IPS-NIHi7 (cell line): ENCODE results near the gene FRS2.

Experiments used
- DNase-seq: peaks from one replicate; pipeline ENCODE4 v3.0.0; 2012; ENCODE audit warnings: mixed read lengths; ENCODE audit errors: extremely low spot score

The FRS2 gene

GRCh38 chr12:69527506-69528272 lies 57.5 kb downstream of the FRS2 start:
- DNase-seq: no peak

- no peak for DNase-seq
Observed at GRCh38 chr12:69529021-69529420, 58.8 kb downstream of the FRS2 start.

- no peak for DNase-seq
Observed at GRCh38 chr12:69533844-69534243, 63.7 kb downstream of the FRS2 start.

- DNase-seq: peak; percentile 78
Observed at GRCh38 chr12:69534389-69534822, 64.2 kb downstream of the FRS2 start.

GRCh38 chr12:69540987-69541386 lies 70.8 kb downstream of the FRS2 start:
- no peak for DNase-seq

GRCh38 chr12:69544087-69544486 lies 73.9 kb downstream of the FRS2 start:
- no peak for DNase-seq

- no peak for DNase-seq
Observed at GRCh38 chr12:69545081-69545480, 74.9 kb downstream of the FRS2 start.

GRCh38 chr12:69546693-69547438 lies 76.7 kb downstream of the FRS2 start:
- DNase-seq: no peak

GRCh38 chr12:69548687-69549086 lies 78.5 kb downstream of the FRS2 start:
- DNase-seq: no peak

- DNase-seq: no peak
Observed at GRCh38 chr12:69550569-69551350, 80.6 kb downstream of the FRS2 start.

GRCh38 chr12:69553628-69554248 lies 83.5 kb downstream of the FRS2 start:
- no peak for DNase-seq

GRCh38 chr12:69555461-69555860 lies 85.3 kb downstream of the FRS2 start:
- no peak for DNase-seq

- no peak for DNase-seq
Observed at GRCh38 chr12:69556383-69556782, 86.2 kb downstream of the FRS2 start.

- no peak for DNase-seq
Observed at GRCh38 chr12:69563166-69563762, 93.1 kb downstream of the FRS2 start.

- DNase-seq: peak; percentile 15
Observed at GRCh38 chr12:69566603-69567002, 96.4 kb downstream of the FRS2 start.

GRCh38 chr12:69569236-69569635 lies 99.0 kb downstream of the FRS2 start:
- no peak for DNase-seq

- DNase-seq: no peak
Observed at GRCh38 chr12:69570000-69570516, 99.9 kb downstream of the FRS2 start.

- peak; percentile 65 for DNase-seq
Observed at GRCh38 chr12:69570545-69571399, 100.6 kb downstream of the FRS2 start.

- DNase-seq: no peak
Observed at GRCh38 chr12:69575346-69575745, 105.2 kb downstream of the FRS2 start.

GRCh38 chr12:69578283-69578682 lies 108.1 kb downstream of the FRS2 start:
- DNase-seq: no peak
